HG02610 (cell line): ENCODE data around the gene ITPR2.

Source experiments
- ATAC-seq: cut with Tn5 transposase; IDR thresholded peaks from one replicate; pipeline ENCODE4 v1.9.1; 2021; ENCODE audit warnings: mild to moderate bottlenecking, moderate library complexity; ENCODE audit not compliant: unreplicated experiment

ITPR2 gene

DNA sequence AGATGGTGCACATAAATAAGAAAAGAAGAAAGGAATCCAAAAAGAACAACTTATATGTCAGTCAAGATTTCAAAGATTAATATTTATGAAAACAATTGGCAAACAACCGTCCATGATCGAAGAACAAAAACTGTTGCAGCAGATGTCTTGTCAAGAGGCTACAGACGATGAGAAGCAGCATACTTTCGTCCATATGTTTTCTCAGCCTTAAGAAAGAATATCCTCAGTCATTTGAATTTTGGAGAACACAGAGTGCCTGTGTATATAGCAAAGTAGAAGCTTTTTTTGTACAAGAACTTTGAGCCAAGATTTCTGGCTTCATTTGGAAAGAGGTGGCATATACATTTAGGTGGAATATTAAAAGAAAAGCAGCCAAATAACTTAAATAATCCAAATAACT lies 297.2 kb downstream of the ITPR2 start:
- no peak for ATAC-seq

DNA sequence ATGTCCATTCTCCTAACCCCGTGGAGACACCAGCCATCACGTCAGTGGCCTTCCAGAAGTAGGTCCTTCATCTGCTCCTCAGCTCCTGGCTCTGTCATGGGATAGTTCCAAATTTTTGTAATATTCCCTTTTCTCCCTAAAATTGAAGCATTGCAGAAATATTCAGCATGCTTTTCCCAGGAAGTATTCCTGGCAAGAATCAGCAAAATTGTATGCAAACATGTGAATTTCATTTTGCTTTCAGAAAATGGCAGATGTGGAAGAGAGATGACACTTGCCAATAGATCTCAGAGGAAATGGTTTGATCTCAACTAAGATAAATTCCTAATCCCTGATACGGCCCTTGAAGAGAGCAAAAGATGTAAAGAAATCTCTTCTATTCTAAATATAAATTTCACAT lies 298.9 kb downstream of the ITPR2 start:
- ATAC-seq, result no peak

DNA sequence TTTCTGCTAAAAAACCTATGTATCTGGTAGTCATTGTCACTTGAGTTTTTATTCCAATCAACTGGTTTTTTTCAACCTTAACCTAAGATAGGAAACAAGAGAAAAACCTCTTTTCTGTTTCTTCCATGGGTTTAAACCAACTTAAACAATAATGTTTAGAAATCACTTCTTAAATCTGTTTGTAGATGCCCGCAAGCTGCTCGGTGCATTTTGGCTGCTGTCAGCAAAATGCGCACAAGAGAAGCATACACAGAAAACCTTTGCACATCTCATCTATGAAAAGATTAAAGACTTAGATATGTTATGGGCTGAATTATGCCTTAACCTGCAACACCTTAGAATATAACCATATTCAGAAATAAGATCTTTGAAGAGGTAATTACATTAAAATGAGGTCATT lies 299.8 kb downstream of the ITPR2 start:
- ATAC-seq, result no peak

DNA sequence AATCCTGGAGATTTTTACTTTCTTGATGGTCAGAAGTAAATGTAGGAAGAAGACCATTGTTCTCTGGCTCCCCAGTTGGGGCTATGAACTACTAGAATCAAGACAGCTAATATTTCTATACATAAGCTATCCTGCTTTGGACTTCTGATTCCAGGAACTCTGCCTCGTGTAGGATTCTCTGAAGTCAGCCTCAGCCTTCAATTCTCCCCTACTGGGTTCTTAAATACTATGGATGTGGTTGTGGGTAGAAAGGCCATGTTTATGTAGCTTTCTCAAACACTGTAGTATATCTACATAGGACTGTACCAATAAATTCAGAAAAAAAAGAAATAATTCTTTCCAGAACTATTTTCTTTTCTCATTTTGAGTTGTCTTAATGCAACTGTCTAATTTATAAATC lies 302.5 kb downstream of the ITPR2 start:
- no peak for ATAC-seq

DNA sequence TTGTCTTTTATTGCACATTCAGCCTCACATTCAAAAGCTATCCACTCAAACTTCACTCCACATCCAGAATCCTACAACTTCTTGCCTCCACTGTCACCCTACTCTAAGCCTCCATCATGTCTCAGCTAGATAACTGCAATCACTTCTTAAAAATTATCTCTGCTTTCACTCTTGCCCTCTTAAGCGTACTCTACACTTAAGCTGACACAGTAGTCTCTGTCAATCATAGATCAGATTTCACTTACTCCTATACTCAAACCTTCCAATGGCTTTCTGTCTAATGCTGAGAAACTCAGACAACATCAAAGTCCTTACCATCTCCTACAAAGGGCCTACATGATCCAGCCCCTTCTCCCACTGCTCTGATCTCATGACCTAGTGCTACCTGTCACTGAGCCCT lies 304.1 kb downstream of the ITPR2 start:
- no peak for ATAC-seq

DNA sequence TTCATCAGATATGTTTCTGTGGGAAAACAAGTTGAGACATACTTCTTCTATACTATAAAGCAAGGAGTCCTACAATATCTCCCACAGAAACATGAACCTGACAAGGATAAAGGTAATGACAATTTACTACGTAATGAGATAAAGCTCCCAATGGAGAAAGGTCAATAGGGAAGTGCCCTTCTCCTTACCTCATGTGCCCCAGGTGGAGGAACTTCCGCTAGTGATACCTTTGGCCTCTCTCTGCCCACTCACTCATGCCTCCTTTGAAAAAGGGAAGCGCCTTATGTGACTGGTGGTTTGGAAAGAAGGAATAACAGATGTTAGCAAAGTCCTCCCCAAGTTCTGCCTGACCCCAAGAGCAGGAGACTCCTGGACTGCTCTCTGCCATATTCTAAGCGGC lies 305.3 kb downstream of the ITPR2 start:
- no peak for ATAC-seq

DNA sequence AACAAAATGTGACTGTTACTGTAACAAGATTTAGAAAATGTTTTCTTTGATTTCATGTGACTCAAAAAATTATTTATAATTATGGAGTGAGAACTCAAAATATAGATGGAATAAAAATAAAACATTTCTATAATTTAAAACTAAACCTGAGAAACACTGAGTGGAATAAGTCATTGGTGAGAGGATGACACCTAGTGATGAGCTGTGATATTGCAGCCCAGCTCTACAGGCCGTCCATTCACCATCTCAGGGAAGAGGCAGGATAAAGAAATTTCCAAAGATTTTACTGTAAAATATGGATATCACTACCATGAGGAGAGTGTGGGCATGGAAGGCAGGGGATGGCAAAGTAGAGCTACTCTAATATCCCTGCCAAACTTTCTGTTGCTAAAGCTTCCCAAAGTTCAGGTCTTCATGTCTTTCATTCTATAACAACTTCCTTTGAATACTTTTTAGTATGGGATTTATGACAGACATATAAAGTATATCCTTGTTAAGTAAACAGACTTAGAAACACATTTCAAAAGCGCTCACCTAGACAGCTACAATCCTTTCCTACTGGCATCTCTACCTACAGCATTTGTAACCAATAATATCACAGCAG lies 308.0 kb downstream of the ITPR2 start:
- no peak for ATAC-seq

DNA sequence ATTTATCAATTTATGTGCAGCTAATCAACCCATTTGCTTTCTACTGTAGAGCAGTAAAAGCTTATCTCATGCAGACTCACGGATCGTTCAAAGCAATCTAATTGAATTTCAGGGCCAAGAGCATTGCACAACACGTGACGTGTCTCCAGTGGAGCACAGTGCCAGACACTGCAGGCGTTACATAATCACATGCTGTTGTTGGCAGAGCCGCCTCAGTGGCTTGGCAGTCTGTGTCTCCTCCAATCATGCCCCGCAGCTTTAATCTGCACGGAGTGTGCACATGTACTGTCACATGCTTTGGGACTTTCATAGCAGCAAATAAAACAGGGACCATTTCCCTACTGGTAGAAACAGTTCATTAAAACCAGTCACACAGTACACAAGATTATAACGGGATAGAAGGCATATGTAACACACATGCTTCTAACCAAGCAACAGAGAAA lies 309.3 kb downstream of the ITPR2 start:
- no peak for ATAC-seq

DNA sequence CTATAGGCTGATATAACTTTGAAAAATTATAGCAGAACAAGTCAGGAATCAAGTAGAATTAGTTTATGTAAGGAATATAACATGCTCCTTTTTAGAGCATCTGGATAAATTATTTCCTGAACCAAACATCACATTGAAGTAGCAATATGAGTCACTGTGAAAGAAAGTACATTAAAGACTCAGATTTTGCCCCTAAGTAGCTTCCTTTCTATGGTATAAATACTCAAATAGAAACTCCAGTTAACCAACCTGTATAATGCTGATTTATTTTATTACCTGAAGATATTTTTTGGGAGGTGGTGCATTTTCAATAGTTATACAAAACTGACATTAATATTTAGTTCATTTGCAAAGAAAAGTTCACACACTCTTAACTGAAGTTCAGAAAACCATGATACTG lies 312.1 kb downstream of the ITPR2 start:
- peak; percentile 74 for ATAC-seq

DNA sequence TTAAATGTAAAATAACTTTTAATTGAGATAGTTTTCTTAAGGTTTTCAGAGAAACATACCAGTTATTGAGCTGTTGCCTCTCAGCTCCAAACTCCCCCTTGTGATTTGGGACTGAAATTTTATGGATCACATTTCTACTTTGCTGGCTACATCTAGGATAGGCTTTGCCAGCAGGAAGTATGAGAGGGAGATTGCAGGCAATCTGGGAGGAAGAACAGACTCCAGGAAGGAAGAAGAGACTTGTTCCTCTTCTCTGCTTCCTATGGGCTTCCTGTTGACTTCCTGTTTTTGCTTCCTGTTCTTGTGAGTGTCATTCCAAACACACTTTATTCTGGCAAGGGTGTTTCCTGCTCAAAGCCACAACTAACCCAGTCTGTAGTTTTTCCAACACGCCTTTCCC lies 312.9 kb downstream of the ITPR2 start:
- no peak for ATAC-seq

DNA sequence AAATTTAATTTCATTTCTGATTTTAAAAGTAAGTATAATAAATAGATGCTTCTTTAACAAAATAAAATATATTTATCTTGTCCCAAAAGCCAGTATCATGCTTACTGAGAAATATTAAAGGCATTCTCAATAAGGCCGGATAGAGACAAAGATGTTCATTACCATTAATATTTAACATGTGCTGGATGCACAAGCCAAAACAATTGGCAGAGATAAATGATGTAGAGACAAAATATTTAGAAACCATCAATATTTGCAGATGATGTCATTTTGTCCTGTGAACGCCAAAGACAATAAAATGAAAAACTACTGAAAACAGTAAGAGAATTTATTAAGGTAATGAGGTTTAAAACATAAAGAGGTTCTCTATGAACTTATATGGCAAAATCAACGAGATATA lies 313.5 kb downstream of the ITPR2 start:
- ATAC-seq, result no peak

DNA sequence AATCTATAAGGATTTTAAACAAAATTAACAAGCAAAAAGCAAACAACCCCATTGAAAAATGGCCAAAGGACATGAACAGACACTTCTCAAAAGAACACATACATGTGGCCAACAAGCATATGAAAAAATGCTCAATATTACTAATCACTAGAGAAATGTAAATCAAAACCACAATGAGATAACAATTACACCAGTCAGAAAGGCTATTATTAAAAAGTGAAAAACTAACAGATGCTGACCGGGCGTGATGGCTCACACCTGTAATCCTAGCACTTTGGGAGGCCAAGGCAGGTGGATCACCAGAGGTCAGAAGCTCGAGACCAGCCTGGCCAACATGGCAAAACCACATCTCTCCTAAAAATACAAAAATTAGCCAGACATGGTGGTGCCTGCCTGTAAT lies 315.7 kb downstream of the ITPR2 start:
- ATAC-seq, result peak; percentile 69

DNA sequence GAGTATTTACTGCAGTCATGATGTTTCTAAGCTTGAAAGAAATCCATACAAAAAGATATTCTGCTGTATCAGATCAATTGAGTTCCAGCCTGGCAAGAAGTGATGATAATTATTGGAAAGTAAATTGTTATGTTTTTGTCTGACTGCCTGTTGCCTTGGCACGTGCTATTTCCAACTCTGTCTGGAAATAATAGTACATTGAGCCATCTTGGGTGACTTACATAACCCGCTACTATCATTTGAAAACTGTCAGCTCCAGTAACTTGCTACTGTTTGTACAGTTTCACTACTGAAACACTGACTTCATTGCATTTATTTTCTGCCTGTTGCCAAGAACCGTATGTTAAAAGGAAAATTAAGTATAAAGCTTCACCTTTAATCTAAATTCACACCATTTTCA lies 318.6 kb downstream of the ITPR2 start:
- ATAC-seq, result peak; percentile 60

DNA sequence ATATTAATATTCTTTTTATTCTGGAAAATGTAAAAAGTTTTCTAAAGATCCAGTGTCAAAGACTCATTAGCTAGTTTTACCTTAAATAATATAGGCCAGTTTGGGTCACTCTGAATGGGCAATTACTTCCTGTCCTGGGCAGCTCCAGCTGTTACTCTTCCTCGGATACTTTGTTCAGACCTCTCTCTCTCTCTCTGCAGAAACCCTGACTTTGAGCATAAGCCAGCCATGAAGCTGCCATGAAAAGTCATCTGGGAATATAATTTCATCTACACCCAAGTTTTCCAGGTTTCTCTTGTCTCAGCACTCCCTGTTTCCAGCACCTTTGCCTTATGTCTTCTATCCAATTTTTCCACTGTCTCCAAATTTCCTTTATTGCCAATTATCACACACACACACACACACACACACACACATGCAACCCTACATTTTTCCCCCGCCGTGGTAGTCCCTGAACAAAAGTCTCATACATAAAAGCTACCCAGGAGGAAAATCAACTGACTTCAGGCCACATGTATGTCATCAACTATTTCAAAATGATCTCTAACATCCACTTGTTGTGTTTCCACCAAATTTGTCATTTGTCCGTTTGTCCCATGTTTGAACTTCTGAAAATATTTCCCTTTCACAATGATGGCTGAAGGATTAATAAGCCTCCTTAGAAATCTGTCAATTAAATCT lies 319.5 kb downstream of the ITPR2 start:
- ATAC-seq, result no peak

DNA sequence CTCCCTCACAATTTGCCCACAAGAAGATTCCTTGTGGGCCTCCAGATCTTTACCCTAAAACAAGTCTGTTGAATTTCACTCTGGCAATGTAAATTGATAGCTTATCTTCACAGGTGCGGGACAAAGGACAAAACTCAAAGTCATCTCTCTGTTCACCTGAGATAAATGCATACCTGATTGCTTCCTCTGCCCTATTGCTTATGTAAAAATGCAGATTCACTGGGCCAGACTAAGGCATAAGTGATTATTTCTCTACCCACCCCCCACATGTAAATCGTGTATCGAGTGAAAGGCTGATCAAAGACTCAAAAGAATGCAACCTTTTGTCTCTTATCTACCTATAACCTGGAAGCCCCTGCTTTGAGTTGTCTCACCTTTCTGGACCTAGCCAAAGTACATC lies 320.8 kb downstream of the ITPR2 start:
- ATAC-seq, result no peak

DNA sequence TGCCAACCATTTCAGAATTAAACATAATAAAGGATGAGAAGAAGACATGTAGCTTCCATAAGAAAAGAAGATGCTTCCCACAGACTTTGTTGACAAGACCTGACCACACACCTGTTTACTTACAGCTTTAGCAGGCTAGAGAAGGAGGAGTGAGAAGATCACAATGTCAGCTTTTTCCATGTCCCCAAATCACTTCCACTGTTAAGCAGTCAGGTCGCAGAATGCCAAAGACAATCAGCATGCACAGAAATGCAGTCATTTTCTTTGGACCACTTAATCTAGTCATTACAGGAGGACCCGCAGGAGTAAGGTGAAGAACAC lies 322.7 kb downstream of the ITPR2 start:
- ATAC-seq, result no peak

DNA sequence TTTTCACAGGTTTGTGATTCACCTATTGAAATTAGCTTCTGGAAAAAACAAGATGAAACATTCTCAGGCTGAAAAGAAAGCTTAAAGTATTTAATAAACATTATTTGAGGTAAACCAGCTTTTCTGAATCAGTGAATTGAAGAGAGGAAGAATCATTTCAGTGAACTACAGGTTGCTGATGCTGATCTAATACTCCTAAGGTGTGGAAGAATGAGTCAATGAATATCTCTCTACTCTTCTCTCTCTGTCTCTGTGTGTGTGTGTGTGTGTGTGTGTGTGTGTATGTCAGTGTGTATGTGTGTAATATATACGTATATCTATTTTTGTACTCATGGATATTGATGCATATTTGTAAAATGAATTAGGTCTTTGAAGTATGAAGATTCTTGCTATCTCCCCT lies 325.4 kb downstream of the ITPR2 start:
- ATAC-seq, result no peak

DNA sequence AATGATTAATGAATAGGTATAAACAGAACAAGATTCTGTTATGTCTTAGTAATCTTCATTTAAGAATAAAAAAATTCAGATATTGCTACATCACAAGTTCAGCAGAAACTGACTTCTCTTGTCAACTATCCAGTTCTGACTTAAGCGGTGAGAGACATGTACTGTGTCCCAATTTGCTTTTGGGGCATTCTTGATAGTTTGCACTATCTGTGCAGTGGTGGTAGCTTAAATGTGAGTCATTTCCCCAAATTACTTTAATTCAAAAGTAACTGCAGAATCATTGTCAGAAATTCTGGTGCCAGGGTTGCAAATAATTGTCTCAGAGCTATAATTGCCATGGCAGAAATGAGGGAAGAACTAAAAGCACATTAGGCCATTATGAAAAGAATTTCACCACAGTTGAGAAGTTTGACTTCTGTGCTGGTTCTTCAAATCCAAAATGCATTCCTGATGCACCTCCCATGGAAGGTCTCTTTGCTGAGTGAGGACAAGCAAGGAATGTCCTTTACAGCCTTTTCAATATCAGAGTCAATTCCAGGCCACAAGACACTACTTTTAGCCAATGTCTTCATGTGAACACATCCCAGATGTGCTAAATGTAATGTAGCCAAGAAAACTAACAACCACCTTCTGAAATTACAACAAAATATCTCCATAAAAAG lies 332.9 kb downstream of the ITPR2 start:
- no peak for ATAC-seq

DNA sequence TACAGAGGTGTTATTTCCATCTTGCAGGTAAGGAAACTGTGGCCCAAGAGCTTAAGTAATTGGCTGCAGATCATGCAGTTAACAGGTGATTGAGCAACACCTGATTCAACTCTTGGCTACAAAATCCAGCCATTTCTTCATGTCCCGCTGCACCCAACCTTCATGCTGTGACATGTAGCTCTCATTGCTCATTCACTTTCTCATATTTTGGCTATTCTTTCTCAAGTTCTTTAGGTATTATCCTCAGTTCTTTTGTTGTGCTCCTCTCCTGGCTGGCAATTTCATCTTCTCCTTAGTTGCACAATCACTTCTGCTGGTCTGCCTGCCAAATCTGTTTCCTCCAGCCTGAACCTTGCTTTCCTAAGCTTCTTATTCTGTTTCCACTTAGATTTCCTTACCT lies 336.8 kb downstream of the ITPR2 start:
- ATAC-seq, result no peak

DNA sequence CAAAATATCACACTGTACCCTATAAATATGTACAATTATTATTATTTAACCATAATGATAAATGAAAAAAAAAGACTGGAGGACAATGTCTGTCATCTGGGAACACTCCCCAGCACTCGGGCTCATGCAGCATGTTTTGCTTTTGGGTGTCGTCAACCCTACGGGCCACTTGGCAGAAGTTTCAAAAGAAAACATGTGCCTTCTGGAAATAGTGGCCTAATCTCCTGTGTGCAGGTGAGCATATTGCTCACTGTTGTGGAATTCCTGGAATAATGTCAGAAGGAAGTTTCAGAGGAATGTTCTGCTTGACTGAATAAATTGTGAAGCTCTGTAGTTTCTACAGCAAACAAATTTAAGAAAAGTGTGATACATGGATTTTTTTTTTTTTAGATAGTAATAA lies 339.3 kb downstream of the ITPR2 start:
- no peak for ATAC-seq

DNA sequence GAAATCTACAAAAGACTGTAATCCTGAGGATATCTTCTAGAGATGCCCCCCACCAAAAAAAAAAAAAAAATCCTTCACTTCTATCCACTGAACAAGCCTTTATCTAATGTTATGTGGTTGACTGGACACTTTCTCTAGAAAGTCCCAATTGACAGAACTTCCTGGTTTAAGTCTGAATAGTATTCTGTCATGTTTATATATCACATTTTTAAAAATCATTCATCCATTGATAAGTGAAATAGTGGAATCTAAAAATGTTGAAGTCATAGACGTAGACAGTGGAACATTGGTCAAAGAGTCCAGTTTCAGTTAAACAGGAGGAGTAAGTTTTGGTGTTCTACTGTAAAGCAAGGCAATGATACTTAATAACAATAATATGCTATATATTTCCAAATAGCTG lies 340.6 kb downstream of the ITPR2 start:
- ATAC-seq, result no peak

DNA sequence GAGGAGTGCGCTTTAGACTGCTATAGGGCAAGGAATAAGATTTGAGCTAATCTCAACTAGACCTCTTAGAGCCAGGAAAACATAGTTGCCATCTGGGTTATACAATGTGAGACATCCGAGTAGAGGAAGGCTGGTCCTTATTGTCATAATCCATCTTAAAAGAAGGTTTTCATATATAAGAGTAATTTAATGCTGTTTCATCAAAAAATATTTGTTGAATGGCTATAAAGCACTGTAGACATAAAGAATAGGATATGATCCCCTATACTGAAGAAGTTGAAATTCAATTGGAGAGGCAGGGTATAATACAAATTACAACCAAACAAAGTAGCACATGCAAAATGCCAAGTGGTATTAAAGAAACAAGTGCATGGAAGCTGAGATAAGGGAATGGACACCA lies 343.1 kb downstream of the ITPR2 start:
- ATAC-seq, result no peak

DNA sequence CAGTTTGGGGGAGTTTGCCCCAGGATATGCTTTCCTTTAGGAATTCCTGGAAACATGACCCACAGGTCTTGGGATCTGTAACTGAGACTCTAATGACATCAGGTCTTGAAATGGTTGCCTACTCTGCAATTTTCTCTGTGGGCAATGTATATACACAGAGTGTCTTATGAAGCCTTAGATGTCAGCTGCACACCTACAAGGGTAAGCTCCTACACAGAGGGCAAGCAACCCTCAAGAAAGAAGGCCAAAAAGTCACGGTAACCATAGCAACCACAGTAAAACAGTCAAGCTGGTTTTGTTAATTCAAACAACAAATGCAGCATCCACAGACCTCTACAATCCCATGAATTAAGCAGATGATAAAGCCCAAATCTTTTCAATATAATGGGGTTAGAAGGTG lies 344.6 kb downstream of the ITPR2 start:
- ATAC-seq, result no peak
